Measurements from ENCODE around the gene FBXL13. TPM values are rescaled to one million over a fixed set of nuclear protein-coding genes. Genes with fewer than 3 reads are reported as not detected.

The FBXL13 gene
- total and polyA plus RNA-seq, 2 of the 8 experiments (the other 6 are each of a cell fraction or from before 2014, with no cell fraction given): 1.2 to 2.8 TPM

GRCh38 chr7:103048833-103049232 lies 25.8 kb downstream of the FBXL13 start:
- H3K4me2 ChIP-seq (ENCODE audit: insufficient read depth in 1 of 2, low read depth in 2 of 2, low read length in 2 of 2): no peak overlapping the region
- no peaks in the 10 kb centered on the region for H3K27me3 ChIP-seq (replicated peaks in 1 of 4; ENCODE audit: control insufficient read depth in 3 of 4, extremely low read depth in 1 of 4, insufficient read depth in 3 of 4, low read length in 3 of 4)
- no peaks in the 10 kb centered on the region for H3K79me1 ChIP-seq (ENCODE audit: low read depth, low read length)
- no peak overlapping the region for H2BK5ac ChIP-seq (ENCODE audit: low read depth, low read length)
- no peaks in the 10 kb centered on the region for H4K20me1 ChIP-seq (replicated peaks in 1 of 2; ENCODE audit: control insufficient read depth in 1 of 2, insufficient read depth in 2 of 2, low read length in 2 of 2)
- TF ChIP-seq ZNF274 (IDR thresholded peaks at IDR 0.05; ENCODE audit: borderline replicate concordance, extremely low read depth, low read length) (no peak), POU5F1 (IDR thresholded peaks at IDR 0.05; ENCODE audit: low read depth, low read length) (no peak), TAF1 (IDR thresholded peaks at IDR 0.05; ENCODE audit: low read depth, low read length) (no peak), EZH2 (IDR thresholded peaks at IDR 0.05; ENCODE audit: low read depth, low read length, severe bottlenecking) (no peak), SP1 (IDR thresholded peaks at IDR 0.05; ENCODE audit: low read depth, low read length) (no peak), ASH2L (IDR thresholded peaks at IDR 0.05; ENCODE audit: low read length) (no peak), SIRT6 (IDR thresholded peaks at IDR 0.05; ENCODE audit: low read length) (no peak), POLR2AphosphoS5 (IDR thresholded peaks at IDR 0.05; ENCODE audit: low read depth, low read length) (no peak), CTCF (IDR thresholded peaks at IDR 0.05; ENCODE audit: control extremely low read depth in 1 of 3, insufficient read depth in 1 of 3, low read depth in 1 of 3, low read length in 3 of 3) (no peak)
- H3K4me1 ChIP-seq (replicated peaks in 1 of 4; ENCODE audit: control insufficient read depth in 3 of 4, insufficient read depth in 4 of 4, low read length in 3 of 4): no peaks in the 10 kb centered on the region
- ChIA-PET POLR2A (ENCODE audit: partially characterized antibody) (no interaction called here), CTCF (ENCODE audit: partially characterized antibody) (no interaction called here)
- H3K4ac ChIP-seq (replicated peaks; ENCODE audit: insufficient read length, low read depth, low read length): no peak overlapping the region
- no peak overlapping the region for H2BK120ac ChIP-seq (replicated peaks; ENCODE audit: low read depth, low read length)
- H3K79me2 ChIP-seq (ENCODE audit: control insufficient read depth in 1 of 2, insufficient read depth in 2 of 2, low read length in 2 of 2): no peaks in the 10 kb centered on the region
- no peaks in the 10 kb centered on the region for H3K23me2 ChIP-seq (ENCODE audit: low read depth, low read length)
- no peak overlapping the region for H3K23ac ChIP-seq (ENCODE audit: insufficient read length)
- H2AK5ac ChIP-seq (ENCODE audit: low read depth, low read length): no peak overlapping the region
- 79% methylated on average over 2 of the region's 2 CpGs; no CpG with 5 or more reads in 1 of the 2 experiments for WGBS, 2 experiments (ENCODE audit: extremely low coverage in 1 of 2, insufficient coverage in 1 of 2, insufficient read length in 1 of 2, insufficient replicate concordance in 2 of 2, low coverage in 1 of 2, low lambda C conversion rate in 2 of 2, missing lambda C conversion rate in 1 of 2)
- DNase-seq (ENCODE audit: low read depth in 1 of 2, low spot score in 2 of 2) (no peak), FAIRE-seq (no peak)
- no peak overlapping the region for H3K18ac ChIP-seq (ENCODE audit: extremely low read depth, low read length)
- H2BK12ac ChIP-seq (ENCODE audit: low read depth, low read length): no peak overlapping the region
- no peak overlapping the region for H4K5ac ChIP-seq (ENCODE audit: insufficient read length, low read depth, low read length)
- H3K9me3 ChIP-seq (ENCODE audit: insufficient read depth in 2 of 2, low read depth in 1 of 2, low read length in 1 of 2): peaks cover 25 to 26% of the 10 kb centered on the region in 2 experiments
- H3K56ac ChIP-seq (replicated peaks; ENCODE audit: insufficient read length, low read depth, low read length): no peak overlapping the region
- H2BK15ac ChIP-seq (ENCODE audit: low read length): no peak overlapping the region
- peaks cover 0 to 24% (median 1%) of the 10 kb centered on the region in 4 experiments; a peak in 3 of 8 replicates for H3K36me3 ChIP-seq (ENCODE audit: control insufficient read depth in 2 of 4, insufficient read depth in 4 of 4, low read length in 3 of 4)
- no peak overlapping the region for H3K27ac ChIP-seq (ENCODE audit: low read depth, low read length)
- no peak overlapping the region for H4K8ac ChIP-seq (ENCODE audit: extremely low read depth, insufficient read depth, low read length)
- no peak overlapping the region for H2AFZ ChIP-seq (ENCODE audit: low read length)
- H3K9ac ChIP-seq (replicated peaks in 1 of 4; ENCODE audit: extremely low read depth in 1 of 4, low read depth in 3 of 4, low read length in 3 of 4): no peak overlapping the region
- H4K91ac ChIP-seq (replicated peaks; ENCODE audit: insufficient read length, low read length): no peak overlapping the region
- no peak overlapping the region for H3K4me3 ChIP-seq (ENCODE audit: extremely low read depth in 1 of 4, insufficient read depth in 2 of 4, low read depth in 3 of 4, low read length in 4 of 4)
- H2BK20ac ChIP-seq (ENCODE audit: low read length): no peak overlapping the region
- no peak overlapping the region for H3K14ac ChIP-seq (ENCODE audit: insufficient read length)

All from H1 (cell line).